ENCODE measurements around the gene IL5RA.

The IL5RA gene

DNA sequence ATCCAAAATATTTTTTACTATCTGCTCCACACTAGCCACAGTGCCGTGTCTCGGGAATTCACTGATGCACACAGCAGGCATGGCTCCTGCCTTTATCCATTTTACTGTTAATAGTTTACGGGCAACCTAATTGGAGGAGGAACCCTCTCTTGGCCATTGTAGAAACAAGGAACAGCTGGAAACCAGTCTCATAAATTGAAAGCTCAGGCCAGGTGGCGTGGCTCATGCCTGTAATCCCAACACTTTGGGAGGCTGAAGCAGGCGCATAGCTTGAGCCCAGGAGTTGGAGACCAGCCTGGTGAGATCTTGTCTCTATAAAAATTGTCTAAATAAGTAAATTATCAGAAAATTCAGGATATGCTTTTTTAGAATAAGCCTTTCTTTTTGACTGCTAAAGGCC lies 39.0 kb downstream of the IL5RA start:
- Histone ChIP-seq H3K27me3 (ENCODE audit: control insufficient read depth, low read length) (no peaks in the 10 kb centered on the region), H3K4me3 (ENCODE audit: low read length) (no peak overlapping the region), H3K9me2 (replicated peaks; ENCODE audit: control insufficient read depth, low read length) (no peaks in the 10 kb centered on the region), H3F3A (ENCODE audit: control insufficient read depth, insufficient read depth) (no peaks in the 10 kb centered on the region), H3K79me2 (ENCODE audit: control insufficient read depth, low read length) (no peaks in the 10 kb centered on the region), H3K36me3 (ENCODE audit: control insufficient read depth, low read length) (no peaks in the 10 kb centered on the region), H3K27ac (ENCODE audit: low read depth, low read length) (no peak overlapping the region), H4K20me1 (ENCODE audit: control insufficient read depth, insufficient read depth, low read depth, low read length) (no peaks in the 10 kb centered on the region), H3K4me2 (ENCODE audit: low read length) (no peak overlapping the region), H3K4me1 (ENCODE audit: control insufficient read depth, low read length) (no peaks in the 10 kb centered on the region), H3K9me3 (ENCODE audit: control insufficient read depth, insufficient read depth, low read length) (no peaks in the 10 kb centered on the region)
- TF ChIP-seq, protein P1, sequence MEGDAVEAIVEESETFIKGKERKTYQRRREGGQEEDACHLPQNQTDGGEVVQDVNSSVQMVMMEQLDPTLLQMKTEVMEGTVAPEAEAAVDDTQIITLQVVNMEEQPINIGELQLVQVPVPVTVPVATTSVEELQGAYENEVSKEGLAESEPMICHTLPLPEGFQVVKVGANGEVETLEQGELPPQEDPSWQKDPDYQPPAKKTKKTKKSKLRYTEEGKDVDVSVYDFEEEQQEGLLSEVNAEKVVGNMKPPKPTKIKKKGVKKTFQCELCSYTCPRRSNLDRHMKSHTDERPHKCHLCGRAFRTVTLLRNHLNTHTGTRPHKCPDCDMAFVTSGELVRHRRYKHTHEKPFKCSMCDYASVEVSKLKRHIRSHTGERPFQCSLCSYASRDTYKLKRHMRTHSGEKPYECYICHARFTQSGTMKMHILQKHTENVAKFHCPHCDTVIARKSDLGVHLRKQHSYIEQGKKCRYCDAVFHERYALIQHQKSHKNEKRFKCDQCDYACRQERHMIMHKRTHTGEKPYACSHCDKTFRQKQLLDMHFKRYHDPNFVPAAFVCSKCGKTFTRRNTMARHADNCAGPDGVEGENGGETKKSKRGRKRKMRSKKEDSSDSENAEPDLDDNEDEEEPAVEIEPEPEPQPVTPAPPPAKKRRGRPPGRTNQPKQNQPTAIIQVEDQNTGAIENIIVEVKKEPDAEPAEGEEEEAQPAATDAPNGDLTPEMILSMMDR (IDR thresholded peaks at IDR 0.05; ENCODE audit: low read depth, low read length, poor library complexity, severe bottlenecking) = no peak
- TF ChIP-seq EZH2phosphoT487 (IDR thresholded peaks at IDR 0.05; ENCODE audit: borderline replicate concordance, low read length) = no peak

- Histone ChIP-seq H3K27ac (ENCODE audit: low read depth, low read length) (no peak overlapping the region), H3K9me3 (ENCODE audit: control insufficient read depth, insufficient read depth, low read length) (no peaks in the 10 kb centered on the region), H3K9me2 (replicated peaks; ENCODE audit: control insufficient read depth, low read length) (no peaks in the 10 kb centered on the region), H3K27me3 (ENCODE audit: control insufficient read depth, low read length) (no peaks in the 10 kb centered on the region), H4K20me1 (ENCODE audit: control insufficient read depth, insufficient read depth, low read depth, low read length) (no peaks in the 10 kb centered on the region), H3K36me3 (ENCODE audit: control insufficient read depth, low read length) (no peaks in the 10 kb centered on the region), H3K4me1 (ENCODE audit: control insufficient read depth, low read length) (no peaks in the 10 kb centered on the region), H3F3A (ENCODE audit: control insufficient read depth, insufficient read depth) (no peaks in the 10 kb centered on the region), H3K4me2 (ENCODE audit: low read length) (no peak overlapping the region), H3K4me3 (ENCODE audit: low read length) (no peak overlapping the region), H3K79me2 (ENCODE audit: control insufficient read depth, low read length) (no peaks in the 10 kb centered on the region)
- TF ChIP-seq, protein P1 (IDR thresholded peaks at IDR 0.05; ENCODE audit: low read depth, low read length, poor library complexity, severe bottlenecking) = no peak
- no peak for TF ChIP-seq EZH2phosphoT487 (IDR thresholded peaks at IDR 0.05; ENCODE audit: borderline replicate concordance, low read length)
These were observed 40.5 kb downstream of the IL5RA start for GRCh38 chr3:3069723-3070122.

- H3F3A ChIP-seq (ENCODE audit: control insufficient read depth, insufficient read depth) = no peaks in the 10 kb centered on the region
- H3K4me1 ChIP-seq (ENCODE audit: control insufficient read depth, low read length) = no peaks in the 10 kb centered on the region
- no peaks in the 10 kb centered on the region for H3K36me3 ChIP-seq (ENCODE audit: control insufficient read depth, low read length)
- H3K27me3 ChIP-seq (ENCODE audit: control insufficient read depth, low read length) = no peaks in the 10 kb centered on the region
- H3K9me2 ChIP-seq (replicated peaks; ENCODE audit: control insufficient read depth, low read length) = no peaks in the 10 kb centered on the region
- no peak for TF ChIP-seq EZH2phosphoT487 (IDR thresholded peaks at IDR 0.05; ENCODE audit: borderline replicate concordance, low read length)
- TF ChIP-seq, protein P1 (IDR thresholded peaks at IDR 0.05; ENCODE audit: low read depth, low read length, poor library complexity, severe bottlenecking) = no peak
- no peak overlapping the region for H3K27ac ChIP-seq (ENCODE audit: low read depth, low read length)
- H3K79me2 ChIP-seq (ENCODE audit: control insufficient read depth, low read length) = no peaks in the 10 kb centered on the region
- no peak overlapping the region for H3K4me2 ChIP-seq (ENCODE audit: low read length)
- no peak overlapping the region for H3K4me3 ChIP-seq (ENCODE audit: low read length)
- no peaks in the 10 kb centered on the region for H3K9me3 ChIP-seq (ENCODE audit: control insufficient read depth, insufficient read depth, low read length)
- no peaks in the 10 kb centered on the region for H4K20me1 ChIP-seq (ENCODE audit: control insufficient read depth, insufficient read depth, low read depth, low read length)
These were observed 41.8 kb downstream of the IL5RA start for GRCh38 chr3:3068358-3068881.
